Brain microvascular endothelial cell (primary cell): ENCODE measurements around the gene LCN9.

Experiments
- DNase-seq: peaks from one replicate; pipeline ENCODE4 v3.0.0-alpha.2; 2020
- H3K27ac ChIP-seq: fragments of 250-450 bp; sonication (Bioruptor Pico); 2 replicates; pipeline ENCODE4 v1.5.1; 2020; ENCODE audit warnings: mild to moderate bottlenecking, moderate library complexity
- H3K27me3 ChIP-seq: fragments of 250-450 bp; sonication (Bioruptor Pico); replicated peaks from 2 replicates; pipeline ENCODE4 v1.5.1; 2020; ENCODE audit warnings: mild to moderate bottlenecking
- H3K36me3 ChIP-seq: fragments of 250-450 bp; sonication (Bioruptor Pico); replicated peaks from 2 replicates; pipeline ENCODE4 v1.5.1; 2020; ENCODE audit warnings: mild to moderate bottlenecking
- H3K4me3 ChIP-seq: 2 replicates; pipeline ENCODE4 v1.5.1; 2011; ENCODE audit warnings: low read depth, mild to moderate bottlenecking, control low read depth, low read length, moderate library complexity
- CTCF ChIP-seq: IDR thresholded peaks from 2 replicates; pipeline ENCODE4 v1.5.1; 2011; ENCODE audit warnings: low read depth, mild to moderate bottlenecking, moderate library complexity, low read length, control low read depth, inconsistent platforms; ENCODE audit errors: missing control alignments
- in situ Hi-C: cut with HindIII; loops from 2 replicates; pipeline ENCODE4 v1.10.0; 2017; ENCODE audit warnings: low sequenced_read_pairs, low pct_ligation_motif_present

LCN9 gene

GRCh38 chr9:135662758-135663450 is at the start of gene LCN9:
Gene LCN9 (plus strand): TSS chr9:135663309. CDS start chr9:135663322, 13 bp downstream.
- TF ChIP-seq CTCF, result no peak
- DNase-seq, result peak; percentile 8
- Histone ChIP-seq H3K36me3 (no peaks in the 10 kb centered on the region), H3K4me3 (no peak within 1 kb of the TSS), H3K27me3 (no peaks in the 10 kb centered on the region), H3K27ac (no peak within 1 kb of the TSS)
- in situ Hi-C loops, result no loop called here

- H3K36me3 ChIP-seq, result no peaks in the 10 kb centered on the region
- in situ Hi-C loops, result no loop called here
- H3K27ac ChIP-seq, result no peak overlapping the region
- DNase-seq, result no peak
- no peak overlapping the region for H3K4me3 ChIP-seq
- no peak for TF ChIP-seq CTCF
- no peaks in the 10 kb centered on the region for H3K27me3 ChIP-seq
These were observed 48.9 kb upstream of the LCN9 start for GRCh38 chr9:135613946-135614805.

GRCh38 chr9:135614821-135615665 is 48.1 kb upstream of the LCN9 start:
- no peak overlapping the region for H3K27ac ChIP-seq
- in situ Hi-C loops, result no loop called here
- H3K4me3 ChIP-seq, result no peak overlapping the region
- H3K27me3 ChIP-seq, result no peaks in the 10 kb centered on the region
- no peak for DNase-seq
- TF ChIP-seq CTCF, result no peak
- H3K36me3 ChIP-seq, result no peaks in the 10 kb centered on the region

GRCh38 chr9:135615666-135616618 is 47.2 kb upstream of the LCN9 start:
- Histone ChIP-seq H3K27me3 (no peaks in the 10 kb centered on the region), H3K4me3 (no peak overlapping the region), H3K36me3 (no peaks in the 10 kb centered on the region), H3K27ac (no peak overlapping the region)
- peak; percentile 20 for TF ChIP-seq CTCF
- in situ Hi-C loops, result no loop called here
- no peak for DNase-seq
